ENCODE measurements around the gene COL23A1.

COL23A1 gene

GRCh38 chr5:178392386-178392785, 197.8 kb downstream of the COL23A1 start:
- no peak for DNase-seq (ENCODE audit: low read depth)
- H3K4me3 ChIP-seq (ENCODE audit: low read depth, low read length): no peak overlapping the region
- no peak for TF ChIP-seq CTCF (conservative IDR thresholded peaks at IDR 0.05; ENCODE audit: low read depth, low read length)

GRCh38 chr5:178391480-178391879, 198.7 kb downstream of the COL23A1 start:
- no peak for TF ChIP-seq CTCF (conservative IDR thresholded peaks at IDR 0.05; ENCODE audit: low read depth, low read length)
- DNase-seq (ENCODE audit: low read depth): no peak
- H3K4me3 ChIP-seq (ENCODE audit: low read depth, low read length): no peak overlapping the region

- no peak overlapping the region for H3K4me3 ChIP-seq (ENCODE audit: low read depth, low read length)
- no peak for DNase-seq (ENCODE audit: low read depth)
- no peak for TF ChIP-seq CTCF (conservative IDR thresholded peaks at IDR 0.05; ENCODE audit: low read depth, low read length)
Observed at GRCh38 chr5:178389796-178390195, 200.4 kb downstream of the COL23A1 start.

GRCh38 chr5:178389026-178389729, 201.0 kb downstream of the COL23A1 start:
- no peak overlapping the region for H3K4me3 ChIP-seq (ENCODE audit: low read depth, low read length)
- DNase-seq (ENCODE audit: low read depth): no peak
- no peak for TF ChIP-seq CTCF (conservative IDR thresholded peaks at IDR 0.05; ENCODE audit: low read depth, low read length)

GRCh38 chr5:178388386-178389025, 201.7 kb downstream of the COL23A1 start:
- no peak for TF ChIP-seq CTCF (conservative IDR thresholded peaks at IDR 0.05; ENCODE audit: low read depth, low read length)
- DNase-seq (ENCODE audit: low read depth): peak; percentile 57
- H3K4me3 ChIP-seq (ENCODE audit: low read depth, low read length): no peak overlapping the region

- no peak overlapping the region for H3K4me3 ChIP-seq (ENCODE audit: low read depth, low read length)
- DNase-seq (ENCODE audit: low read depth): no peak
- no peak for TF ChIP-seq CTCF (conservative IDR thresholded peaks at IDR 0.05; ENCODE audit: low read depth, low read length)
Observed at GRCh38 chr5:178387856-178388190, 202.4 kb downstream of the COL23A1 start.
